ENCODE results near the gene SH3RF1. TPM values are rescaled to one million over a fixed set of nuclear protein-coding genes. Genes with fewer than 3 reads are reported as not detected.

SH3RF1 gene
- total RNA-seq, 1 experiment from 2014 or later, result 16.6 TPM

DNA sequence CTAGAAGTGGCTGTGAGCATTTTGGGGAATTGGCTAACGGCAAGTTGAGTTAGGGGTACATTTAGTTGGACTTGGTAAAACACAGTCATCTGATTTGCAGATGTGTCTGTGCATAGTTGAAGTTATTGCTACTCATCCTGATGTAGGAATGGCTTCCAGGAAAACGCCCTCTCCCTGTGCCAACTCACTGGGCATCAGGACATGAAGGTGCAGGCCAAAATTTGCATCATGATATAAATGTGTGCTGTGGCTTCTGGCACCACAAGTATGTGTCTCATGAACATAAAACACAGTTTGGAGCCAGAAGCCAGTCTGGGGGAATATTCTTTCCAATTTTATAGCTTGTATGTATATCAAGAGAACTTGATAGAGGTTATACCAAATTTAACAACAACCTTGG, 206.5 kb downstream of the SH3RF1 start (continued):
- TF ChIP-seq, protein P1, sequence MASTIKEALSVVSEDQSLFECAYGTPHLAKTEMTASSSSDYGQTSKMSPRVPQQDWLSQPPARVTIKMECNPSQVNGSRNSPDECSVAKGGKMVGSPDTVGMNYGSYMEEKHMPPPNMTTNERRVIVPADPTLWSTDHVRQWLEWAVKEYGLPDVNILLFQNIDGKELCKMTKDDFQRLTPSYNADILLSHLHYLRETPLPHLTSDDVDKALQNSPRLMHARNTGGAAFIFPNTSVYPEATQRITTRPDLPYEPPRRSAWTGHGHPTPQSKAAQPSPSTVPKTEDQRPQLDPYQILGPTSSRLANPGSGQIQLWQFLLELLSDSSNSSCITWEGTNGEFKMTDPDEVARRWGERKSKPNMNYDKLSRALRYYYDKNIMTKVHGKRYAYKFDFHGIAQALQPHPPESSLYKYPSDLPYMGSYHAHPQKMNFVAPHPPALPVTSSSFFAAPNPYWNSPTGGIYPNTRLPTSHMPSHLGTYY (CRISPR knock-in tag; IDR thresholded peaks at IDR 0.05), result no peak
- no peak for TF ChIP-seq ETV6 (CRISPR knock-in tag; IDR thresholded peaks at IDR 0.05)
- TF ChIP-seq, protein P2, sequence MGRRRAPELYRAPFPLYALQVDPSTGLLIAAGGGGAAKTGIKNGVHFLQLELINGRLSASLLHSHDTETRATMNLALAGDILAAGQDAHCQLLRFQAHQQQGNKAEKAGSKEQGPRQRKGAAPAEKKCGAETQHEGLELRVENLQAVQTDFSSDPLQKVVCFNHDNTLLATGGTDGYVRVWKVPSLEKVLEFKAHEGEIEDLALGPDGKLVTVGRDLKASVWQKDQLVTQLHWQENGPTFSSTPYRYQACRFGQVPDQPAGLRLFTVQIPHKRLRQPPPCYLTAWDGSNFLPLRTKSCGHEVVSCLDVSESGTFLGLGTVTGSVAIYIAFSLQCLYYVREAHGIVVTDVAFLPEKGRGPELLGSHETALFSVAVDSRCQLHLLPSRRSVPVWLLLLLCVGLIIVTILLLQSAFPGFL (CRISPR knock-in tag; IDR thresholded peaks at IDR 0.05; ENCODE audit: borderline replicate concordance), result no peak
- TF ChIP-seq ATF6 (CRISPR knock-in tag; IDR thresholded peaks at IDR 0.05), result no peak
- TF ChIP-seq, protein P3, sequence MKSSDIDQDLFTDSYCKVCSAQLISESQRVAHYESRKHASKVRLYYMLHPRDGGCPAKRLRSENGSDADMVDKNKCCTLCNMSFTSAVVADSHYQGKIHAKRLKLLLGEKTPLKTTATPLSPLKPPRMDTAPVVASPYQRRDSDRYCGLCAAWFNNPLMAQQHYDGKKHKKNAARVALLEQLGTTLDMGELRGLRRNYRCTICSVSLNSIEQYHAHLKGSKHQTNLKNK (CRISPR knock-in tag; IDR thresholded peaks at IDR 0.05), result no peak
- no peak for TF ChIP-seq ZBTB21 (CRISPR knock-in tag; IDR thresholded peaks at IDR 0.05; ENCODE audit: borderline replicate concordance)
- no peak for TF ChIP-seq ATF1 (CRISPR knock-in tag; IDR thresholded peaks at IDR 0.05)
- no peak for TF ChIP-seq PRRX2 (CRISPR knock-in tag; IDR thresholded peaks at IDR 0.05)
- TF ChIP-seq ZNF232 (CRISPR knock-in tag; IDR thresholded peaks at IDR 0.05), result no peak
- no peak for TF ChIP-seq JUN (CRISPR knock-in tag; IDR thresholded peaks at IDR 0.05)
- no peak for TF ChIP-seq ZNF416 (CRISPR knock-in tag; IDR thresholded peaks at IDR 0.05)

DNA sequence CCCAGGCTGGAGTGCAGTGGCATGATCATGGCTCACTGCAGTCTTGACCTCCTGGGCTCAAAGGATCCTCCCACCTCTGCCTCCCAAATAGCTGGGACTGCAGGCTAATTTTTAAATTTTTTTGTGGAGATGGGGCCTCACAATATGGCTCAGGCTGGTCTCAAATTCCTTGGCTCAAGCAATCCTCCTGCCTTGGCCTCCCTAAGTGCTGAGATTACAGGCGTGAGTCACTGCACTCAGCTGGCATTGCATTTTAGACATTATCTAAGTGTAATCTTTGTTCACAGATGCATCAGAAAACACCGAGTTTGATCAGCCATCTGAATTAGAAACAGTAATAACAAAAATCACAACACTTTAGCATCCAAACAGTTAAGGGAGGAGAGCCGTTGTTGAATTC, 207.3 kb downstream of the SH3RF1 start:
- Mint-ChIP-seq H3K27ac (no peak overlapping the region), H3K36me3 (no peaks in the 10 kb centered on the region), H3K4me3 (no peak overlapping the region), H3K4me1 (peaks cover 8% of the 10 kb centered on the region), H3K27me3 (ENCODE audit: low read depth) (no peaks in the 10 kb centered on the region), H3K9me3 (no peaks in the 10 kb centered on the region)
- ATAC-seq, result no peak
- TF ChIP-seq, protein P4, sequence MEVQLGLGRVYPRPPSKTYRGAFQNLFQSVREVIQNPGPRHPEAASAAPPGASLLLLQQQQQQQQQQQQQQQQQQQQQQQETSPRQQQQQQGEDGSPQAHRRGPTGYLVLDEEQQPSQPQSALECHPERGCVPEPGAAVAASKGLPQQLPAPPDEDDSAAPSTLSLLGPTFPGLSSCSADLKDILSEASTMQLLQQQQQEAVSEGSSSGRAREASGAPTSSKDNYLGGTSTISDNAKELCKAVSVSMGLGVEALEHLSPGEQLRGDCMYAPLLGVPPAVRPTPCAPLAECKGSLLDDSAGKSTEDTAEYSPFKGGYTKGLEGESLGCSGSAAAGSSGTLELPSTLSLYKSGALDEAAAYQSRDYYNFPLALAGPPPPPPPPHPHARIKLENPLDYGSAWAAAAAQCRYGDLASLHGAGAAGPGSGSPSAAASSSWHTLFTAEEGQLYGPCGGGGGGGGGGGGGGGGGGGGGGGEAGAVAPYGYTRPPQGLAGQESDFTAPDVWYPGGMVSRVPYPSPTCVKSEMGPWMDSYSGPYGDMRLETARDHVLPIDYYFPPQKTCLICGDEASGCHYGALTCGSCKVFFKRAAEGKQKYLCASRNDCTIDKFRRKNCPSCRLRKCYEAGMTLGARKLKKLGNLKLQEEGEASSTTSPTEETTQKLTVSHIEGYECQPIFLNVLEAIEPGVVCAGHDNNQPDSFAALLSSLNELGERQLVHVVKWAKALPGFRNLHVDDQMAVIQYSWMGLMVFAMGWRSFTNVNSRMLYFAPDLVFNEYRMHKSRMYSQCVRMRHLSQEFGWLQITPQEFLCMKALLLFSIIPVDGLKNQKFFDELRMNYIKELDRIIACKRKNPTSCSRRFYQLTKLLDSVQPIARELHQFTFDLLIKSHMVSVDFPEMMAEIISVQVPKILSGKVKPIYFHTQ (CRISPR knock-in tag; IDR thresholded peaks at IDR 0.05), result no peak
- TF ChIP-seq ZSCAN18 (CRISPR knock-in tag; IDR thresholded peaks at IDR 0.05) (no peak), FOXJ3 (CRISPR knock-in tag; IDR thresholded peaks at IDR 0.05; ENCODE audit: borderline replicate concordance) (no peak)
- ChIA-PET CTCF (no interaction called here), POLR2A (interaction anchor here (0.6 kb wide), 1 partner anchor 209 kb away, joined by 4 read pairs; no protein-coding TSS in a partner anchor)
- DNase-seq (ENCODE audit: low spot score), result no peak

DNA sequence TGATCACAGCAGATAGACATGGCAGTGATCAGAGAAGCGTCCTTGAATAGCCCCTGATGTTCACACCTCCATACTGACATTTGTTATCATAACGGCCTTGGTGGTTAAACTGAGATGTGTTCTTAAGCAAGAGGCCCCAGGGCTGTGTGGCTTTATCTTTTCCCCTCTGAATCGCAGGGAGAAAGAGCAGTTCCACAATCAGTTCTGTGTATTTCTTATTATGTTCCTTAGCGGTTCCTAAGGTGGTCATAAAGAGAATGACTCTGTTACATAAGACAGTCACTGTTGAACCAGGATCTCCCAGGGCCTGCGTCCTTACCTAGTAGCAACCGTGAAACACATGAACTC, 207.9 kb downstream of the SH3RF1 start:
- Mint-ChIP-seq H3K27me3 (ENCODE audit: low read depth) (no peaks in the 10 kb centered on the region), H3K4me1 (peaks cover 4% of the 10 kb centered on the region), H3K4me3 (no peak overlapping the region), H3K36me3 (no peaks in the 10 kb centered on the region), H3K9me3 (no peaks in the 10 kb centered on the region), H3K27ac (no peak overlapping the region; the same call in 1 of the 2 replicates)
- TF ChIP-seq, protein P5, sequence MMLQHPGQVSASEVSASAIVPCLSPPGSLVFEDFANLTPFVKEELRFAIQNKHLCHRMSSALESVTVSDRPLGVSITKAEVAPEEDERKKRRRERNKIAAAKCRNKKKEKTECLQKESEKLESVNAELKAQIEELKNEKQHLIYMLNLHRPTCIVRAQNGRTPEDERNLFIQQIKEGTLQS (CRISPR knock-in tag; conservative IDR thresholded peaks at IDR 0.05), result no peak
- CTCF ChIA-PET, result no interaction called here
- ATAC-seq (no peak), DNase-seq (ENCODE audit: low spot score) (no peak)
- POLR2A ChIA-PET, result interaction anchor here (0.6 kb wide), 1 partner anchor 210 kb away, joined by 4 read pairs; no protein-coding TSS in a partner anchor
